H1 (cell line): ENCODE measurements around the gene SMIM24. TPM values are rescaled to one million over a fixed set of nuclear protein-coding genes. Genes with fewer than 3 reads are reported as not detected.

Source experiments
- BCL11A ChIP-seq, 2 experiments: IDR thresholded peaks; one replicate each; pipeline ENCODE4 v1.6.1; 2011; ENCODE audit warnings: low read depth in 2 of 2, low read length in 2 of 2, mild to moderate bottlenecking in 2 of 2
- CHD1 ChIP-seq: IDR thresholded peaks from 2 replicates; pipeline ENCODE4 v1.6.1; 2012; ENCODE audit warnings: low read depth, low read length, improper control_type of control experiment
- CTBP2 ChIP-seq: IDR thresholded peaks from 2 replicates; pipeline ENCODE4 v1.7.0; 2011; ENCODE audit warnings: borderline replicate concordance, mild to moderate bottlenecking, moderate library complexity, mixed read lengths, low read length; ENCODE audit not compliant: insufficient read depth, insufficient read length
- EZH2 ChIP-seq: fragments of 200-600 bp; sonication (generic); IDR thresholded peaks from 2 replicates; pipeline ENCODE4 v1.7.1; 2012; ENCODE audit warnings: low read depth, mild to moderate bottlenecking, moderate library complexity, low read length, inconsistent platforms; ENCODE audit not compliant: severe bottlenecking
- HDAC2 ChIP-seq, 2 experiments: fragments of 300-600 bp in 1 of 2; sonication (generic) in 1 of 2; IDR thresholded peaks; 2 replicates each; pipeline ENCODE4 v1.6.1; 2011 to 2012; ENCODE audit warnings: low read depth in 2 of 2, low read length in 2 of 2, mild to moderate bottlenecking in 2 of 2, moderate library complexity in 2 of 2, borderline replicate concordance in 1 of 2, inconsistent platforms in 1 of 2
- MAFK ChIP-seq: IDR thresholded peaks from 2 replicates; pipeline ENCODE4 v1.6.1; 2012; ENCODE audit warnings: low read depth, mild to moderate bottlenecking, improper control_type of control experiment, low read length
- NANOG ChIP-seq: IDR thresholded peaks from 2 replicates; pipeline ENCODE4 v1.6.1; 2011; ENCODE audit warnings: low read length, low read depth, mild to moderate bottlenecking, inconsistent platforms; ENCODE audit not compliant: insufficient read depth, poor library complexity, severe bottlenecking
- POLR2AphosphoS5 ChIP-seq: IDR thresholded peaks from 2 replicates; pipeline ENCODE4 v1.6.1; 2011; ENCODE audit warnings: low read depth, low read length
- SIRT6 ChIP-seq: IDR thresholded peaks from one replicate; pipeline ENCODE4 v1.7.1; 2012; ENCODE audit warnings: low read length, inconsistent platforms
- SIX5 ChIP-seq: IDR thresholded peaks from 2 replicates; pipeline ENCODE4 v1.6.1; 2011; ENCODE audit warnings: mild to moderate bottlenecking, low read depth, low read length
- polyA plus RNA-seq, 7 experiments: library from polyadenylated mRNA; depleted of rRNA in 3 of 7; stranded (reverse) in 5 of 7; unstranded in 2 of 7; fragments of >200 nt in 5 of 7; fragments of 200-250 nt in 2 of 7; gene quantifications; 1 replicate in 5 of 7; 2 replicates in 1 of 7; 4 replicates in 1 of 7; pipeline versions ENCODE4 v1.2.1 to v1.2.3, GENCODE V29; 2011 to 2013; ENCODE audit warnings: missing spikeins in 2 of 7, mixed read lengths in 2 of 7
- total RNA-seq: library from RNA; stranded (reverse); fragmentation: NEBNext Ultra II Directional; extraction: Animal tissue kit (Norgen Biotek cat#: 25700); gene quantifications from 2 replicates; pipeline ENCODE4 v1.2.1, GENCODE V29; 2021

The SMIM24 gene
- total and polyA plus RNA-seq, 2 of the 8 experiments (the other 6 are each of a cell fraction or from before 2014, with no cell fraction given) = 3.8 to 4.5 TPM

GRCh38 chr19:3497757-3498520, 17.6 kb upstream of the SMIM24 start (continued):
- TF ChIP-seq NANOG = no peak
- TF ChIP-seq SIRT6 = no peak
- no peak for TF ChIP-seq EZH2
- TF ChIP-seq HDAC2 (IDR thresholded peaks at IDR 0.05; ENCODE audit: borderline replicate concordance in 1 of 2, low read depth in 2 of 2, low read length in 2 of 2) = no peak
- TF ChIP-seq CTBP2 = no peak
- no peak for TF ChIP-seq SIX5
- no peak for TF ChIP-seq MAFK
- no peak for TF ChIP-seq CHD1
- no peak for TF ChIP-seq BCL11A (IDR thresholded peaks at IDR 0.05; ENCODE audit: low read depth in 2 of 2, low read length in 2 of 2)
- TF ChIP-seq POLR2AphosphoS5 = no peak
- TF ChIP-seq, all 59 proteins: peak for 0
